Cortex of kidney (tissue), 1 donor: ENCODE results near the gene FGA.

Source experiments
- DNase-seq: peaks from one replicate; lab custom pipeline; 2025; lab: John Stamatoyannopoulos, UW

FGA gene

GRCh38 chr4:154590329-154591006 is at the start of gene FGA:
FGA (minus strand) TSS chr4:154590742; CDS start chr4:154590687, 55 bp downstream.
- DNase-seq: no peak

- DNase-seq: no peak
Observed at GRCh38 chr4:154634058-154634457, 43.5 kb upstream of the FGA start.

DNA sequence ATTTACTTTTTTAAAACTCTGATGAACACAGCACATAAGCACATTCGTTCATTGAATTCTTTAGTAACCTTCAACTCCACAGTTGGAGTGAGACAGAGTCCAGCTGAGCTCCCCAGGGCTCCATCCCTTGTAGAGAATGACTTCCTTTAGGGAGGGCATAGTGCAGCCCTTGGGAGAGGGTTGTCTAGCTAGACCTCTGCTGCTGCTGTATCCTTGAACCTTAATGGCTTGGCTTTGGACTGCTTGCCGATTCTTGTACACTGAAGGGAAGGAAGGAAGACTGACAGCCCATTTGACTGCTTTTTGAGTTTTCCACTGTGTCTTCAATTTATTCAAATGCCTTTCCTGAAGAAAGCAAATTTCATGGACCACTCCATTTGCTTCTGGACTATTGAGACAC is 41.3 kb upstream of the FGA start:
- no peak for DNase-seq

GRCh38 chr4:154630324-154630723 is 39.8 kb upstream of the FGA start:
- DNase-seq: no peak

DNA sequence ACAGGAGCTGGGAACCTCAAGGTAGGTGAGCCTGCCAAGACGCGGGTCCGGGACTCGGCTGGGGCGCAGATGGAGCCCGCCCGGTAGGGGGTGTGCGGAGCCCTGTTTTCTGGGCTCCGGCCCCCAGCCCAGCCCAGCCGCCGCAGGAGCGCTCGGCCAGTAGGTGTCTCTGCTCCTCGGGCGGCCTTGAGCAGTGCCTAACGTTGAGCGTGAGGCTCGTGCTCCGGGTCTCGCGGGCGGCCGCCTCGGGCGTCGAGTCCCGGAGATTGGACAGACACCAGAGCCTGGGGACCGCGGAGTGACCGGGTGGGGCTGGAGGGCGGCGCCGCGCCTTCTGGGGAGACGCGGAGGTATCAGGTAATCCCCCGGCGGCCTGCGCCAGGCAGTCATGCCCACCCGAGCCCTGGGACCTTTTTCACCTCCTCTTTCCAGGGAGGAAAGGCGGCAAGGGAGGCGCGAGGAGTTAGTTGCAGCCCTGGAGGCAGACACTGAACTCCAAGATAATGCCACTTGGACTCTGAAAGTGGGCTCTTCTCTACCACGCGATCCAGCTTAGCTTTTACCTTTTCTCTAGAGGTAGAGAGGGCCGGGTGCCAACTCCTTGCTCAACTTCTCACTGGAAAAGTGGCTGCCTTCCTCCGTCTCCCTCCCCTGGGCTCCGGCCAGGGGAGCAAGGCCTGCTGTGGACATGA is 36.4 kb upstream of the FGA start:
- no peak for DNase-seq

GRCh38 chr4:154625971-154626370 is 35.4 kb upstream of the FGA start:
- DNase-seq: no peak

- no peak for DNase-seq
Observed at GRCh38 chr4:154623995-154624394, 33.5 kb upstream of the FGA start.

- no peak for DNase-seq
Observed at GRCh38 chr4:154623436-154623835, 32.9 kb upstream of the FGA start.

DNA sequence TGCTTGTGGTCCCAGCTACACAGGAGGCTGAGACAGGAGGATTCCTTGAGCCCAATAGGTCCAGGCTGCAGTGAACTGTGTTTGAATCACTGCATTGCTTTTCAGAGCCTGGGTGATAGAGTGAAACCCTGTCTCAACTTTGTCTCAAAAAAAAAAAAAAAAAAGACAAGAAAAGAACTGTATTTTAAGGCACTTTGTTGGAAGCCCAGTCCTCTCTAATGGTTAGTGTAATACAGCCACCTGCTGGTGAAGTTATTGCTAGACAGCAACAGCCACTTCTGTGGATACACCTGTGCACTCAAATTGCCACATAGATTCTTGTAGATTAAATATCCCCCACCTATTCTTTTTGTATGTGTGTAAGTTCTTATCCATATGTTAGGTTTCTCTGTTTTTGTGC is 32.1 kb upstream of the FGA start:
- no peak for DNase-seq

GRCh38 chr4:154620111-154620510 is 29.6 kb upstream of the FGA start:
- no peak for DNase-seq

DNA sequence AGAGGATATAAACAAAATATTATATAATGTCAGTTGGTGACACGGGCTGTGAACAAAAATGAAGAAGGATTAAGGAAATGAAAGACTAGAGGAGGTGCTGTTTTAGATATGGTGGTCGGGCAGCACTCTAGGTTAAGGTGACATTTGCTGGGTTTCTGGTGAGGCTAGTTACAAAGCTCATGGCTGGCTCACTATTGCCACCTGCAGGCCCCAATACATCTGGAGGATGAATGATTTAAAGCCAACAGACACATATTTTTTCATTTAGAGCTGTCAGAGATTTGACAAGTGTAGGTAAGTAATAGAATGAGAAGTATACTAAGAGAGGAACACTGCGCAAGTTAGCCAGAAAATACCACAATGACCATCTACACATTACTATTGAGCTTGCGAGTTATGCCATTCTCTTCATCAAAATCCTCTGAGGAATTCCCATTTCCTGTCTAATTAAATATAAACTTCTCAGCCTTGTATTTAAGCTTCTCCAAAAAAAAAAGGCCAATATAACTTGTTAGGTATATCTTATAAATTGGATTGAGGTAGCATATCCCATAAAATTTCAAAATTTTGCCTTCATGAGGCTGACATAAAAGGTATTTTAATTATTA is 28.3 kb upstream of the FGA start:
- DNase-seq: no peak

DNA sequence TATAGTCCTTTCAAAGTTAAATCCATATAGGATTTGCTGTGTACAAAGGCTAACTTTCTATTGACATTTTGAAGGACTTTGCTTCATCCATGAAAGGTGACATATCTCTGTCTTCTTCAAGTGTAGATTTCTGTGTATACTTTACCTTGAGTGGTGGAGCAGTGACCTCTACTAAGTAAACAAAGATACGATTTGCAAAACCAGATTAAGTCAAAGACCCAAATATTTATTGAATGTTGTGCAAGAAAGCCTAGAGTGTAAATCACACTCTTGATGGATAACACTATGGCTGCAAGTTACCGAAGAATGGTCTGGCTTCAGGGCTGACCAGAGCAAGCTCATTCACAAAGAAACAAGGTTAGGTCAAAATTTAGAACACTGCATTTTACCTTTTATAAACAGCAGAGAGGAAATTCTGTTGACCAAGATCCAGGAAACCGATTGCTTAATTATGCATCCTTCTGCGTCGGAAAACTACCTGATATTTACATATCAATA is 27.3 kb upstream of the FGA start:
- no peak for DNase-seq

DNA sequence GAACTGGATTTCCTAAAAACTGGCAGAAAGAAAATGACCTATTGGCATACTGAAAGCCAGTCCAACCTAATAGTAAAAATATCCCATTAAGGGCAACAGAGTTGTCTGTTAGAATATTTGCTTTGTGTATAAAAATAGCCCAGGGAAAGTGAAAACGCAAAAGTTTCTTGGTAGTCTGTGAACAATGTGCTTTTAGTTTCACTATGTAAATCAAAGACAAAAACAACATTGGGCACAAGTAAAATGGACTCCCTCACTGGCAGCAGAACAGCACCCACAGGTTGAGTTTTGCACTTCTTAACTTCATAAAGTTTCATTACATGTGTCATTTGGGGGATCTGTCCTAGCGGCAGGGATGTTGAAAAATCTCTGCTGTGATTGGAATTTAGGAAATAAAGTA is 26.2 kb upstream of the FGA start:
- no peak for DNase-seq

DNA sequence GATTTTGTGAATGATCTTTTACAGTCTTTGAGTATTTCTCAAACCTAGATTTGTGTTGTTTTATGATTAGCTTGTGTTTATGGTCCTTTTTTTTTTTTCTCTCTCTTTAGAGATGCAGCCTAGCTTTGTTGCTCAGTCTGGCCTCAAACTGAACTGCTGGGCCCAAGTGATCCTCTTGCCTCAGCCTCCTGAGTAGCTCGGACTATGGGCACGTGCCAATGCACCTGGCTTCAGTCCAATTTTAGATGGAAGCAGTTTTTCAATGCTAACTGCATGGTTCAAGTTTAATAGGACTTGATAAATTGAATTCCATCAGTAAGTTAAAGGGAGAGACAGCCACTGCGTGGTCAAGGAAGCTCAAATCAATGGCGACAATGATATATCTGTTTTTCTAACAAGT is 25.7 kb upstream of the FGA start:
- no peak for DNase-seq

GRCh38 chr4:154615211-154615610 is 24.7 kb upstream of the FGA start:
- no peak for DNase-seq

- no peak for DNase-seq
Observed at GRCh38 chr4:154614306-154614705, 23.8 kb upstream of the FGA start.

- no peak for DNase-seq
Observed at GRCh38 chr4:154612472-154613414, 22.2 kb upstream of the FGA start, which contains the start of gene FGG. FGG (minus strand) TSS chr4:154612656; CDS start chr4:154612609, 47 bp downstream.

GRCh38 chr4:154611833-154612232 is 21.3 kb upstream of the FGA start:
- DNase-seq: no peak

DNA sequence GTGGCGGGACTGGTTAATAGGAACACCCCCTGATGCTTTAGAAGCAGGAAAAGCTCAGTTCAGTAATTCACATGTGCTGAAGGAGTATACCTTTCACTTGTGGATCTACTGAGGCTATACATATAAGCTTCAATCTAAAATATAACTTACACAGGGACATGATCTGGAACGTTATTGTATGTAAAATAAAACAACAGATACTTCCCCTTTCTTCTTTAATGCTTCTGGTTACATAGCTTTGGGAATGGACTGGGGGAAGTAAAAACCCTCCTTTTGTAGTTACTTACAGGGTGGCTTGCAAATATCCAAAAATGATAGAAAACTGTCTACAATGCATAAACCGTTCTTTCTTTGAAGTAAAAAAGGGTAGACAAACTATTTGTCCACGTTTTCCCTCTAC is 20.0 kb upstream of the FGA start:
- DNase-seq: no peak

DNA sequence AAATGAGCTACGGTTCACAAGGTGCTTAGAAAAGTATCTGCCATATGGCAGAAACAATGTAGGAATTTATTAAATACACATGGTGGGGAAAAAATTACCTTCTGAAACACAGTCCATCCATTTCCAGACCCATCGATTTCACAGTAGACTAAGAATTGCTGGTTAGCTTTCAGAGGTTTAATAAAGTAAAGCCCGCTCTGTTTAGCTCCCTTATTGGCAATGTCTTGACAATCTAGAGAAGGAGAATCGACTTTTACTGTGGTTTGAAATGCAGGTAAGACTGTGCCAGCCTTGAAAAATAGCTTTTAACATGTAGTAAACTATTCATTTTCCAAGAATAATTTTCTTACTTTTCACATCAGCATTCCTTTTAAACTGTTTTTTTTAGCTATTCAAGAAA is 19.0 kb upstream of the FGA start:
- DNase-seq: no peak

GRCh38 chr4:154608361-154609252 is 18.1 kb upstream of the FGA start:
- DNase-seq: no peak
